Esophagus squamous epithelium (tissue), 4 donors: ENCODE measurements around the gene TYRO3.

Source experiments
- CTCF ChIP-seq, 6 experiments: fragments of 450-650 bp in 4 of 6; fragments of 200-600 bp in 2 of 6; sonication (generic) in 2 of 6; IDR thresholded peaks; one replicate each; pipeline ENCODE4 v1.5.1; 2016 to 2019; ENCODE audit warnings: antibody characterized with exemption in 6 of 6, mild to moderate bottlenecking in 4 of 6, moderate library complexity in 4 of 6
- POLR2A ChIP-seq, 4 donors: fragments of 450-650 bp; IDR thresholded peaks; one replicate each; pipeline ENCODE4 v1.6.1; 2017; ENCODE audit warnings: antibody characterized with exemption in 4 of 4, mild to moderate bottlenecking in 4 of 4, moderate library complexity in 3 of 4

GRCh38 chr15:41536866-41537265 lies 22.1 kb upstream of the TYRO3 start:
- no peak for TF ChIP-seq POLR2A (IDR thresholded peaks at IDR 0.05)
- TF ChIP-seq CTCF (IDR thresholded peaks at IDR 0.05) = no peak
